ENCODE results near the gene FAM117B.

Gene FAM117B

DNA sequence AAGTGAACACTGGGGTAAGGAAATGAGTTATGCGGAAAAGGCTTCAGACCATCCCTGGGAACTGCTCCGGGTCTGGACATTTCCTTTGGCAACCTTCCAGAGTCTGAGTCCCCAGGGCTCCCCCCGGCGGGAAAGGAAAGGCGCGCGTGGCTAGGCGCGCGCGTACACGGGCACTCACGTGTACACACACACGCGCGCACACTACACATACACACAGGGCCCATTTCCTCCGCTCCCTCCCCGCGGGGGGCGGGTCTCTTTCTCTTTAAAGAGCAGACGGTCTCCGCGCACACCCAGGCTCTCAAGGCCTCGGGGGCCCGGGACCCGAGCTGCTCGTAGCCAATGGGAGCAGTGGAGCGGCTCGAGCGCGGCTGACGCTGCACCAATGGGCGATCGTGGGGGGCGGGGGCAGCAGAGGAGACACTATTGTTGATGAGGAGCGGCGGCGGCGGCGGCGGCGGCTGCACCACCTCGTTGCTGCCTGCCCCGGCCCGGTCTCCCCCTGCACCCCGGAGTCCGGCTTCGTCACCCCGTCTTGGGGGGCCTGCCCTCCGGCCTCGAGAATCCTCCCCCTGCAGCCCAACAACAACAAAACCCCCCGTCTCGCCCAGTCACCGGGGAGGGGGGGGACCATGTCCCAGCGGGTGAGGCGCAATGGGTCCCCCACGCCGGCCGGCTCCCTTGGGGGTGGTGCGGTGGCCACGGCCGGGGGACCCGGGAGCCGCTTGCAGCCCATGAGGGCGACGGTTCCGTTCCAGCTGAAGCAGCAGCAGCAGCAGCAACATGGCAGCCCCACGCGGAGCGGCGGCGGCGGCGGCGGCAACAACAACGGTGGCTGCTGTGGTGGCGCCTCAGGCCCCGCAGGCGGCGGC, at the start of gene FAM117B:
Gene FAM117B, plus strand, starts transcription at position 414 of the 872 bp plus-strand sequence. Its CDS starts 219 bp downstream, at position 633.
- peak; percentile 98 for DNase-seq

DNA sequence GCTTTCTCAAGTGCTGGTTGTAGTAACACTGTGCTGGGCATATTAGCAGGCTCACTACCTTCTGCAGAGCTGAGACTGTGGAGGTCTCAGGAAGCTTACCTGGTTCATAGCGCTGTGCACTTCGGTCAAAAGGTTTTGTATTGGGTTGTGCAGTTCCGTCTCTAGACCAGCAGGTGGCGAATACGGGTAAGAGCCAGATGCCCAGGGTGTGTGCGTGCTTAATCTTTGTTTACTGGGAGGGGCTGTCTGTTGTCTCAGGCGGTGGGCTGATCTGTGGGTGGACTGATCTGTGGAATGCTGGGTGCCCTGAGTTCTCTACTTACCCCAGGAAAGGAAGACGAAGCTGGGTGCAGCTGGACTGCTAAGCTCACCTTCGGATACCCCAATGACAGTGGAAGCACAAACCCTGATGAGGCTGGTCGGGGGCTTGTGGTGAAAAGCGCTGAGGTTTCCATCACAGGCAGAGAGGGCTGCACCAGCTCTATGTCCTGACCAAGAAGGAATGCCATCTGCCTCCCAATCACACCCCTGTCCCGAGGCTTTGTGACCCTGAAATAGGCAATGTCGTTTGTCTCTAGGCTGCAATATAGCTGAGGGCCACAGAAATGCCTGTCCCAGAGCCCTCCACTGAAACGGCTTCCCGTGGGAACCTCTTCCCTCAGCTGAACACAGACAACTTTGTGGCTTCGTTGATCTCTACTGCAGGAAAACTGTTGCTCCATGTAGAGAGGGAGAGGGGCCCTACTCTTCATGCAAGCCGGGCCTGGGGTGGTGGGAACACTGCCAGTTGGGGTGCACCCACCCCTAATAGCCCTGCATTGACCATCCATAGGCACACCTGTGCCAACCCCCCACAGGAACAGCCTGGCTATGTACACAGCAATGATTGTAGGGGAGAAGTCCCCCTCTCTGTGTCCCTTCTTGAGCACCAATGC, 45.9 kb upstream of the FAM117B start:
- DNase-seq, result peak; percentile 77

- DNase-seq, result no peak
These were observed 45.2 kb upstream of the FAM117B start for GRCh38 chr2:202589582-202589949.

DNA sequence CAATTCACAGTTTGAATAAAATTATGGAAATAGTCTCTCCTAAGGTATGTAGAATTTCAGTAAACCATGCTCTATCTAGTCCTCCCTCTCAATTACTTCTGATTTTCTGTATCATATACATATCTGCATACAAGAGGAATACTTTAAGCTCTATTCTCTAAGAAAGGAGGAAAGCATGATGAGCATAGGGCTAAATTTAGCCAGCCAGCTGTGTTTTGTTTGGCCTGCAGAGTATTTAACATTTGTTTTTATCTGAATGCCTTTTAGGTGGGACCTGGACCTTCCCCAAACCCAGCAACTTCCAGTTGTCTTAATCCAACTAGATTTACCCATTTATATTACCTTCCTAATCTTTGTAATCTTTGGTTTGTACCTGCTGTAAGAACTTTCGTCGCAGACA, 42.2 kb upstream of the FAM117B start:
- no peak for DNase-seq

- DNase-seq, result no peak
These were observed 35.7 kb upstream of the FAM117B start for GRCh38 chr2:202599105-202599504.

DNA sequence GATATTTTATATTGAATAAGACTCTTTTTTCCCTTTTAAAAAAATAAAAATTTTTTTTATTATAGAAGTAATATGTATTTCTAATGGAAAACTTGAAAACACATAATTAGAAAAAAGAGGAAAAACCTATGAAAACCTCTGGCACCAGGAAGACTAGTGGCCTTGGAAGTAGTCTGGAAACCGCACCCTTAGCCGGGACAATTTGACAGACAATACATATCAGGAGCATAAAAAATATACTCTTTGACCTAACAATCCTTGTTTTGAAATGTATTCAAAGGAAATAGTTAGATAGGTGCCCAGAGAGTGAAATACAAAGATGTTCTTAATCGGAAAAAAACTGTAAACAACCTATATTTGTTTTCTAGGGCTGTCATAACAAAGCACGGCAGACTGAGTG, 34.9 kb upstream of the FAM117B start:
- DNase-seq, result no peak

- DNase-seq, result no peak
These were observed 30.1 kb upstream of the FAM117B start for GRCh38 chr2:202604699-202605098.

- no peak for DNase-seq
These were observed 29.6 kb upstream of the FAM117B start for GRCh38 chr2:202605174-202605573.

DNA sequence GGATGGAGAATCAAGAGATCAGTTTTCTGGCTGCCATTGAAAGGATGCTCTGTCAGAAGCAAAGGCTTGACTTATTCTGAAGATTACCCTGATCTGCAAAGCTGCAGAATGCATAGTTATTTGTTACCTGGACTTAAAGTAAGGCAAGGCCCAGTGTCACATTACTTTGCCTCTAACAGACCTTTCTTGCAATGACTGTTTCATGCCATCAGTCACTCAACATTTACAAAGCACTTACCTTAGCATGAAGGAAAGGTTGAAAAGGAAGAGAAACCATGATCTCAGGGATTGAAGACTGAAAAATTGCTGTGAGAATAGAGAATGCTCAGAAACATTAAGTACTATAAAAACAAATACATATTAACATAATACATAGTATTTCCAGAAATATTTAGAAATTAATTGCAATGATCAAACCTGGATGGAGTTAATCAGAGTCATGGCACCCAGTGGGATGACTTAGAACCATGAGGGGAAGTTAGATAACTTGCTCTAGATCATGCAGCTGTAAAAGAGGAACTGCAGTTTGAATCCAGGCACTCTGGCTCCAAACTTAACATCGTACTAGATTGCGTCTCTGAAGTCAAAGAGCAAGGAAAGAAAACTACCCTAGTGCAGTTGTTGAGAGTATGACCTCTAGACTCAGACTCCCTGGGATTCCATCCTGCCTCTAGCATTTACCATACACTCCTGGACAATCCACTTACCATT, 26.5 kb upstream of the FAM117B start:
- no peak for DNase-seq

DNA sequence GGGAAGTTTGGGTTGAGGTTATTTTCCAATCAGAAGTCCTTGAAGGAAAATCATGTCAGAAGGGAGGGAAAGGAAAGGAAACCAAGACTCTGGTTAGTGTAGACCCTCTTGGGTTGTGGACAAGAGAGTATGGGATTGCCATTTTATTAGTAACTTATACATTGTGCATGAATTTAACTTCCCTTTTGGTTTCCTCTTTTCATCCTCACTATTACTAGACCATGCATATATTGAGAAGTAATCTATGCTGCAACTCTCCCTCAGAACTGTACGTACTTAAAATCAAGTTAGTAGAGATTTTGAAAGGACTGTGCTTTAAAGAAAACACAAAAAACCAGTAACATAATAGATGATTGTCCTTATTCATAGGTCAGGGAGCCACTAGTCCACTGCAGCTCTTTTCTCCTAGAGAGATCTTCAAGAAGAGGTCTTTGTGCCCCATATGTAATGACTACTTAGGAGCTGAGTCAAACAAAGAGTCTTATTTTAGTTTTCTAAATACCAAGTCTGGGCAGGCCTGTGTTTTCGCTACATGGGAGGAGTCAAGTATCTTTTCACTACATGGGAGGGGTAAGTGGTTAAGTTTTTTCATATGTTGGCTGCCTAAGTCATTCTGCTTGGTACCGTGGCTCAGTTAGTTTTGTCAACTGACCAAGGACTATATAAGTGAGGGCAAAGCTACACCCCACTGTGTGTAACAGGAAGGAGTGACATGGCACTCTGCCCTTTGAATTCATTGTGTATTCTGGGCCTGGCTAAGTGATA, 25.2 kb upstream of the FAM117B start:
- DNase-seq, result no peak

- DNase-seq, result no peak
These were observed 24.4 kb upstream of the FAM117B start for GRCh38 chr2:202610380-202610779.

DNA sequence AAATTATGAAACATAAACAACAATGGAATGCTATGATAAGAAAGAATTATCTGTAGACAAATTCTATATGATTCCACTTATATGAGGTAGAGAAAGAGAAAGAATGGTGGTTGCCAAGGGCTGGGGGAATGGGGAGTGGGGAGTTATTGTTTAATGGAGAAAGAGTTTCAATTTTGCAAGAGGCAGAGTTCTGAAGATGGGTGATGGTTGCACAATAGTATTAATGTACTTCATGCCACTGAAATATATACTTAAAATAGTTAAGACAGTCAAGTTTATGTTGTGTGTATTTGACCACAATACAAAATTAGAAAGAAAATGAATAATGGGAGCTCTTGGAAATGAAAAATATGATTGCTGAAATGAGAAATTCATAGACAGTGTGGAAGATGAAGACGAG, 22.6 kb upstream of the FAM117B start:
- DNase-seq, result no peak

- no peak for DNase-seq
These were observed 21.3 kb upstream of the FAM117B start for GRCh38 chr2:202613479-202613878.

DNA sequence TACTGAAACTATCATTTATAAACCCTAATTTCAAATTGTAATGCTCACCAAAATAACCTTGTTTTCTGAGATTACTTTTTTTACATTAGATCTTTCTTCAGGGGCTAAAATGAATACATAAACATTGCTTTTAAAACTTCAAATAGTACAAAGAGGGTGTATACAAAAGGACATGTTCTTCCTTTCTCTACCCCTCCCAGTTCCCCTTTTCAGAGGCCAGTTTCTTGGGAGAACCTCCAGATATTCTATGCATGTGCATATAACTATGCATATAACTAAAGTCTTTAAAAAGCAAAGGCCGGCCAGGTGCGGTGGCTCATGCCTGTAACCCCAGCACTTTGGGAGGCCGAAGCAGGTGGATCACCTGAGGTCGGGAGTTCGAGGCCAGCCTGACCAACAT, 10.6 kb upstream of the FAM117B start:
- no peak for DNase-seq

- no peak for DNase-seq
These were observed 7.7 kb upstream of the FAM117B start for GRCh38 chr2:202627042-202627441.

DNA sequence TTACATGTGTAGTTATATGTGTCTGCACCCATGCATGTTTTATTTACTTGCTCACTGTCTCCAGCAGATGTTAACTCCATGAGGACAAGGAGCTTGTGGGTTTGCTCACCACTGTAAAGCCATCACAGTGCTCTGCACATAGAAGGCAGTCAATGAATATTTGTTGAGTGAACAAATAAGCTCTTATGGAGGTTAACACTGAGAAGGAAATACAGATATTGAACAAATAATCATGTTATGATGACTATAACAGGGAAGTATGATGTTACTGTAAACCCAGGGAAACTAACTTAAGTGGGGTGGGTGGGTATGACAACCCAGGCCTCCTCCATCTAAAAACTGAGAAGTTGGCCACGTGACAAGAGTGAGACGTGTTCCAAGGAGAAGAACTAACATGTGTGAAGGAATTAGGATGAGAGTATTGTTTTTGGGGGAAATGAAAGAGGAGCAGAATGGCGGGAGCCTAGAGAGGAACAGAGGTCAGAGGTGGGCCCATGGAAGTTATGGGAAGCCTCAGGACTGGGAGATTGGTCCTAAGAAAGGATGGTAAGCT, 6.0 kb upstream of the FAM117B start:
- DNase-seq, result no peak

DNA sequence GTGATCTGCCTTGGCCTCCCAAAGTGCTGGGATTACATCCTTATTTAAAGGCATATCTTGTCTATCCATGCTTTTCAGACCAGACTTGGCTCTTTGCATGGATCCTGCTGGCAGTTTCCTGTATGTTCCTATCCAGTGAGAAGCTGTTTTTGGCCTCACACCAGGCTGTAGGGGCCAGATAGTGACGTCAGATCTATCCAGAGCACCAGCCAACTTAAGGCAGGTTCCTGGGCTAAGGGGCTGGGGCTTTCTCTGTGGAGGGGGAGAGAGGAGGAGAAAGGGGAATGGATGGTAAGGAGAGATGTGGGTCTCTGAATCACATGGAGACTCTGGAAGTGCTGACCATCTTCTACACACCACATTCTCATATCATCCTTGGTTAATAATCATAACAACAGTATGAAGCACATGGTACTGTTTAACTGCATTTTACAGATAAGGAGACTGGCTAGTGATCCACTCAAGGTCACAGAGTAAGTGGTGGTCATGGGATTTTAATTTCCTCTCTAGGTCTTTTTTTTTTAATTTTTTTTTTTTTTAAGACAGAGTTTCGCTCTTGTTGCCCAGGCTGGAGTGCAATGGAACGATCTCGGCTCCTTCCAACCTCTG, 2.0 kb upstream of the FAM117B start:
- DNase-seq, result no peak

DNA sequence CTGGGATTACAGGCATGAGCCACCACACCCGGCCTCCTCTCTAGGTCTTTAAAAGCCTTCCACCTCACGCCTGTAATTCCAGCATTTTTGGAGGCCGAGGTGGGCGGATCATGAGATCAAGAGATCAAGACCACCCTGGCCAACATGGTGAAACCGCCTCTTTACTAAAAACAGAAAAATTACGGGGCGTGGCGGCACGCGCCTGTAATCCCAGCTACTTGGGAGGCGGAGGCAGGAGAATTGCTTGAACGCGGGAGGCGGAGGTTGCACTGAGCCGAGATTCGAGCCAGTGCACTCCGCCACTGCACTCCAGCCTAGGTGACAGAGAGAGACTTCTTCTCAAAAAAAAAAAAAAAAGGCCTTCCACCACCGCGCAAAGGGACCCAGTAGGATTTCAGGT, 1.3 kb upstream of the FAM117B start:
- no peak for DNase-seq

DNA sequence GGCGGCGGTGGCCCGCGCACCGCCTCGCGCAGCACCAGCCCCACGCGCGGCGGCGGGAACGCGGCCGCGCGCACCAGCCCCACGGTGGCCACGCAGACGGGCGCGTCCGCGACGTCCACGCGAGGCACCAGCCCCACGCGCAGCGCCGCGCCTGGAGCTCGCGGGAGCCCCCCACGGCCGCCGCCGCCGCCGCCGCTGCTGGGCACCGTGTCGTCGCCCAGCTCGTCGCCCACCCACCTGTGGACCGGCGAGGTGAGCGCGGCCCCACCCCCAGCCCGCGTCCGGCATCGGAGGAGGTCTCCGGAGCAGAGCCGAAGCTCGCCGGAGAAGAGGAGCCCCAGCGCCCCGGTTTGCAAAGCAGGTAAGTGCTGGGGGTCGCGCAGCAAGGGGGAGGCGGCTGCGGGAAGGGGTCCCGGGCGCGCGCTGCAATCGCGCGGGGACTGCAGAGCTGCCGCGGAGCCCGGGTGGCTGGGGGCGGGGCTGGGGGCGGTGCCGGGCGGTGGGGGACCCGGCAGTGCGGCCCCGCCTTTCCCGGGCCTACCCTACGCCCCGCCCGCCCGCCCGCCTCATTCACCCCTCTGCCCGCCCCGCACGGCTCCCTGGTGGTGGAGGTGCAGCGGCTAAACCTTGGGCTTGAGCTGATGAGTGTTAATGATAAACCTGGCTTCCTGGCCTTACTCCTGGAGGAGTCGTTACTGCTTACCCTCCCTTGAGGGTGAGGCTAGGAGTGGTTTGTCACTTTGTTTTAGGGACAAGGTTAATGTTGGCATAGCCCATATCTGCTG, 851 bp downstream of the FAM117B start:
- DNase-seq, result peak; percentile 78

DNA sequence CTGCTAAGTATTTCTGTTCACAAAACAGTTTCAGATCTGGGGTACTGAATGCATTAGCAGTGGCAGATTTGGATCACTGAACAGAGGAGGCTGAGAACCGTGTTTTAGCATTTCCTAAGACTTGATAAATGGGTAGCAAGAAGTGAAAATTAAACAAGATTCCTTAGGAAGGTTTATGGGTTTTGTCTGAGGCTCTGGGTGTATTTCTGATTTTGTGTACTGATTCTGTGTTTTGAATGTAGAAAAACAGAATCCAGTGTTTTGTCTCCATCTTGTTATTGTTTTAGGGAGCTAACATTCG, 1.4 kb downstream of the FAM117B start:
- DNase-seq, result no peak

- DNase-seq, result peak; percentile 58
These were observed 4.0 kb downstream of the FAM117B start for GRCh38 chr2:202638721-202639120.
